HepG2 (cell line): ENCODE data around the gene CUL9. TPM values are rescaled to one million over a fixed set of nuclear protein-coding genes. Genes with fewer than 3 reads are reported as not detected.
A peak's percentile ranks its signal among the peaks of the same experiment; 100 is the strongest.

Source experiments
- BRD4 ChIP-seq: sonication (generic); formaldehyde crosslinking; IDR thresholded peaks from 2 replicates; pipeline ENCODE4 v1.4.0; 2020; ENCODE audit warnings: missing genetic modification reagents
- CHD4 ChIP-seq: fragments of 200-600 bp; sonication (generic); IDR thresholded peaks from 2 replicates; pipeline ENCODE4 v1.7.0; 2017; ENCODE audit warnings: mild to moderate bottlenecking, low read length, borderline replicate concordance
- ERF ChIP-seq: IDR thresholded peaks from 2 replicates; pipeline ENCODE4 v1.6.1; 2018; ENCODE audit warnings: missing biosample characterization, missing genetic modification reagents
- GABPA ChIP-seq, 2 experiments: IDR thresholded peaks; 2 replicates each; pipeline ENCODE4 v1.6.1; 2011 to 2016; ENCODE audit warnings: low read depth in 2 of 2, low read length in 1 of 2, missing biosample characterization in 1 of 2, missing genetic modification characterization in 1 of 2
- HDAC1 ChIP-seq: sonication (generic); formaldehyde crosslinking; IDR thresholded peaks from 2 replicates; pipeline ENCODE4 v1.5.1; 2020; ENCODE audit warnings: mild to moderate bottlenecking, missing genetic modification reagents
- HNF4A ChIP-seq: sonication (generic); formaldehyde crosslinking; IDR thresholded peaks from 2 replicates; pipeline ENCODE4 v1.4.0; 2020; ENCODE audit warnings: missing genetic modification reagents
- MXD3 ChIP-seq: IDR thresholded peaks from 2 replicates; pipeline ENCODE4 v1.6.1; 2016; ENCODE audit warnings: mild to moderate bottlenecking, missing biosample characterization, missing genetic modification reagents
- NR1H2 ChIP-seq: sonication (generic); formaldehyde crosslinking; IDR thresholded peaks from 2 replicates; pipeline ENCODE4 v1.8.1; 2022; ENCODE audit warnings: low read depth, missing genetic modification reagents, borderline replicate concordance
- PHF21A ChIP-seq: sonication (generic); formaldehyde crosslinking; IDR thresholded peaks from 2 replicates; pipeline ENCODE4 v1.5.0; 2020; ENCODE audit warnings: mild to moderate bottlenecking, missing genetic modification reagents
- SRY ChIP-seq: sonication (generic); formaldehyde crosslinking; IDR thresholded peaks from 2 replicates; pipeline ENCODE4 v1.8.0; 2022; ENCODE audit warnings: mild to moderate bottlenecking, missing genetic modification reagents
- ZNF577 ChIP-seq: sonication (generic); formaldehyde crosslinking; IDR thresholded peaks from 2 replicates; pipeline ENCODE4 v1.4.0; 2020; ENCODE audit warnings: mild to moderate bottlenecking, low read depth, missing genetic modification reagents, borderline replicate concordance
- ZNF629 ChIP-seq: sonication (generic); formaldehyde crosslinking; conservative IDR thresholded peaks from 2 replicates; pipeline ENCODE4 v1.5.0; 2020; ENCODE audit warnings: missing genetic modification reagents
- ZNF775 ChIP-seq: sonication (generic); formaldehyde crosslinking; IDR thresholded peaks from 2 replicates; pipeline ENCODE4 v1.4.0; 2020; ENCODE audit warnings: missing genetic modification reagents, mild to moderate bottlenecking, moderate library complexity, borderline replicate concordance
- ZNF891 ChIP-seq: sonication (generic); formaldehyde crosslinking; IDR thresholded peaks from 2 replicates; pipeline ENCODE4 v1.5.0; 2020; ENCODE audit warnings: mild to moderate bottlenecking, missing genetic modification reagents
- polyA plus RNA-seq, 8 experiments: library from polyadenylated mRNA; depleted of rRNA in 3 of 8; stranded (reverse) in 7 of 8; unstranded in 1 of 8; fragments of >200 nt; fragmentation: Illumina TruSeq in 4 of 8; extraction: Trizol in 4 of 8; gene quantifications; 2 replicates each; pipeline versions ENCODE4 v1.2.1 to v1.2.3, GENCODE V29; 2011 to 2016; ENCODE audit warnings: low read depth in 4 of 8, missing spikeins in 1 of 8, mixed read lengths in 1 of 8; ENCODE audit not compliant: insufficient read depth in 1 of 8
- total RNA-seq, 5 experiments: library from RNA; depleted of rRNA; stranded (reverse); fragments of >200 nt; fragmentation: Illumina TruSeq; extraction: Trizol; gene quantifications; 2 replicates each; pipeline ENCODE4 v1.2.3, GENCODE V29; 2016; ENCODE audit warnings: low read depth in 1 of 5
- TF ChIP-seq, protein P1 (sequence below): sonication (generic); formaldehyde crosslinking; IDR thresholded peaks from 2 replicates; pipeline ENCODE4 v1.4.0; 2020; ENCODE audit warnings: missing genetic modification reagents
- TF ChIP-seq, protein P2 (sequence below): sonication (generic); formaldehyde crosslinking; IDR thresholded peaks from 2 replicates; pipeline ENCODE4 v1.5.1; 2020; ENCODE audit warnings: mild to moderate bottlenecking, moderate library complexity, missing genetic modification reagents
- TF ChIP-seq, protein P3 (sequence below): sonication (generic); formaldehyde crosslinking; IDR thresholded peaks from 2 replicates; pipeline ENCODE4 v1.4.0; 2020; ENCODE audit warnings: mild to moderate bottlenecking, low read depth, missing genetic modification reagents
- TF ChIP-seq, protein P4 (sequence below): sonication (generic); formaldehyde crosslinking; IDR thresholded peaks from 2 replicates; pipeline ENCODE4 v1.4.0; 2020; ENCODE audit warnings: missing genetic modification reagents

CUL9 gene
- total and polyA plus RNA-seq, 2 of the 13 experiments (the other 11 are each of a cell fraction or from before 2014, with no cell fraction given) = 11.4 to 13.7 TPM

GRCh38 chr6:43254138-43254817, 72.3 kb downstream of the CUL9 start (continued):
- TF ChIP-seq ZNF577 (no peak), NR1H2 (no peak), BRD4 (CRISPR knock-in tag) (no peak), HDAC1 (no peak), HNF4A (no peak), ZNF629 (CRISPR knock-in tag) (peak; percentile 94), CHD4 (no peak), ERF (CRISPR knock-in tag) (no peak), MXD3 (CRISPR knock-in tag) (no peak), ZNF891 (no peak), GABPA (IDR thresholded peaks at IDR 0.05; ENCODE audit: low read depth, low read length) (no peak), GABPA (CRISPR knock-in tag; IDR thresholded peaks at IDR 0.05; ENCODE audit: low read depth) (peak; percentile 35; the same call in 1 of the 2 replicates), SRY (no peak), PHF21A (CRISPR knock-in tag) (0 out of 2 replicates have a peak, but pooled peaks have one; percentile 20), ZNF775 (CRISPR knock-in tag) (no peak)
- TF ChIP-seq, protein P1, sequence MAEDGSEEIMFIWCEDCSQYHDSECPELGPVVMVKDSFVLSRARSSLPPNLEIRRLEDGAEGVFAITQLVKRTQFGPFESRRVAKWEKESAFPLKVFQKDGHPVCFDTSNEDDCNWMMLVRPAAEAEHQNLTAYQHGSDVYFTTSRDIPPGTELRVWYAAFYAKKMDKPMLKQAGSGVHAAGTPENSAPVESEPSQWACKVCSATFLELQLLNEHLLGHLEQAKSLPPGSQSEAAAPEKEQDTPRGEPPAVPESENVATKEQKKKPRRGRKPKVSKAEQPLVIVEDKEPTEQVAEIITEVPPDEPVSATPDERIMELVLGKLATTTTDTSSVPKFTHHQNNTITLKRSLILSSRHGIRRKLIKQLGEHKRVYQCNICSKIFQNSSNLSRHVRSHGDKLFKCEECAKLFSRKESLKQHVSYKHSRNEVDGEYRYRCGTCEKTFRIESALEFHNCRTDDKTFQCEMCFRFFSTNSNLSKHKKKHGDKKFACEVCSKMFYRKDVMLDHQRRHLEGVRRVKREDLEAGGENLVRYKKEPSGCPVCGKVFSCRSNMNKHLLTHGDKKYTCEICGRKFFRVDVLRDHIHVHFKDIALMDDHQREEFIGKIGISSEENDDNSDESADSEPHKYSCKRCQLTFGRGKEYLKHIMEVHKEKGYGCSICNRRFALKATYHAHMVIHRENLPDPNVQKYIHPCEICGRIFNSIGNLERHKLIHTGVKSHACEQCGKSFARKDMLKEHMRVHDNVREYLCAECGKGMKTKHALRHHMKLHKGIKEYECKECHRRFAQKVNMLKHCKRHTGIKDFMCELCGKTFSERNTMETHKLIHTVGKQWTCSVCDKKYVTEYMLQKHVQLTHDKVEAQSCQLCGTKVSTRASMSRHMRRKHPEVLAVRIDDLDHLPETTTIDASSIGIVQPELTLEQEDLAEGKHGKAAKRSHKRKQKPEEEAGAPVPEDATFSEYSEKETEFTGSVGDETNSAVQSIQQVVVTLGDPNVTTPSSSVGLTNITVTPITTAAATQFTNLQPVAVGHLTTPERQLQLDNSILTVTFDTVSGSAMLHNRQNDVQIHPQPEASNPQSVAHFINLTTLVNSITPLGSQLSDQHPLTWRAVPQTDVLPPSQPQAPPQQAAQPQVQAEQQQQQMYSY (CRISPR knock-in tag) = peak; percentile 29; the same call in 1 of the 2 replicates
- TF ChIP-seq, protein P2, sequence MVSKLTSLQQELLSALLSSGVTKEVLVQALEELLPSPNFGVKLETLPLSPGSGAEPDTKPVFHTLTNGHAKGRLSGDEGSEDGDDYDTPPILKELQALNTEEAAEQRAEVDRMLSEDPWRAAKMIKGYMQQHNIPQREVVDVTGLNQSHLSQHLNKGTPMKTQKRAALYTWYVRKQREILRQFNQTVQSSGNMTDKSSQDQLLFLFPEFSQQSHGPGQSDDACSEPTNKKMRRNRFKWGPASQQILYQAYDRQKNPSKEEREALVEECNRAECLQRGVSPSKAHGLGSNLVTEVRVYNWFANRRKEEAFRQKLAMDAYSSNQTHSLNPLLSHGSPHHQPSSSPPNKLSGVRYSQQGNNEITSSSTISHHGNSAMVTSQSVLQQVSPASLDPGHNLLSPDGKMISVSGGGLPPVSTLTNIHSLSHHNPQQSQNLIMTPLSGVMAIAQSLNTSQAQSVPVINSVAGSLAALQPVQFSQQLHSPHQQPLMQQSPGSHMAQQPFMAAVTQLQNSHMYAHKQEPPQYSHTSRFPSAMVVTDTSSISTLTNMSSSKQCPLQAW (CRISPR knock-in tag) = no peak
- TF ChIP-seq, protein P3, sequence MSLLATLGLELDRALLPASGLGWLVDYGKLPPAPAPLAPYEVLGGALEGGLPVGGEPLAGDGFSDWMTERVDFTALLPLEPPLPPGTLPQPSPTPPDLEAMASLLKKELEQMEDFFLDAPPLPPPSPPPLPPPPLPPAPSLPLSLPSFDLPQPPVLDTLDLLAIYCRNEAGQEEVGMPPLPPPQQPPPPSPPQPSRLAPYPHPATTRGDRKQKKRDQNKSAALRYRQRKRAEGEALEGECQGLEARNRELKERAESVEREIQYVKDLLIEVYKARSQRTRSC = no peak
- TF ChIP-seq, protein P4, sequence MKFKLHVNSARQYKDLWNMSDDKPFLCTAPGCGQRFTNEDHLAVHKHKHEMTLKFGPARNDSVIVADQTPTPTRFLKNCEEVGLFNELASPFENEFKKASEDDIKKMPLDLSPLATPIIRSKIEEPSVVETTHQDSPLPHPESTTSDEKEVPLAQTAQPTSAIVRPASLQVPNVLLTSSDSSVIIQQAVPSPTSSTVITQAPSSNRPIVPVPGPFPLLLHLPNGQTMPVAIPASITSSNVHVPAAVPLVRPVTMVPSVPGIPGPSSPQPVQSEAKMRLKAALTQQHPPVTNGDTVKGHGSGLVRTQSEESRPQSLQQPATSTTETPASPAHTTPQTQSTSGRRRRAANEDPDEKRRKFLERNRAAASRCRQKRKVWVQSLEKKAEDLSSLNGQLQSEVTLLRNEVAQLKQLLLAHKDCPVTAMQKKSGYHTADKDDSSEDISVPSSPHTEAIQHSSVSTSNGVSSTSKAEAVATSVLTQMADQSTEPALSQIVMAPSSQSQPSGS (CRISPR knock-in tag) = no peak
